ENCODE results near the gene WT1. TPM values are rescaled to one million over a fixed set of nuclear protein-coding genes. Genes with fewer than 3 reads are reported as not detected.
"Not testable (repeated sequence)": the region's sequence is repeated elsewhere in the genome, so short reads cannot be mapped to it uniquely, and the experiment has no call there.

Gene WT1
- total RNA-seq (2014; rRNA removed; shearing (Covaris generic)) = 0.14 and 0.25 TPM in 2 replicates
- polyA plus RNA-seq (2014; cell fraction: nucleus; rRNA removed) = 1.7 TPM in 1 of 2 replicates, not detected in the other

DNA sequence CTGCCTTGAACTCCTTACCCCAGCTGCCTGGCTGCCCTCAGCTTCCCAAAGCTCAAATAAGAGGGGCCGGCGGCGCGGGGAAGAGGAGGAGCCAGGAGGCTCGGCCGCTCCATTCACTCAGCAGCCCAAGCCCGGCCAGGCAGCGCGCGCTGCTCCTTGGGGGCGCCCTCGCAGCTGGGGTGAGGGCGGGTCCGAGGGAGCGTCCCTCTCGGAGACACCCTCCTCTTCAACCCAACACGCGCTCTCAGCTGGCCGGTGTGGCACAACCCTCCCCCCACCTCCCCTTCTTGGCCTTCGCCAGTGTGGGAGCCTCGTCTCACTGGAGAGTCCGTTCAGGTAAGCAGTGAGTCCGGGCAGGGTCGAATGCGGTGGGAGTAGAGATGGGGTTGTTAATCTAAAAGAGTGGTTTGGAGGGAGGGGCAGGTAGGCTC lies at the start of gene WT1:
Gene WT1 (minus strand): TSS at position 29 of the 431 bp plus-strand sequence.
- no peak for DNase-seq (ENCODE audit: extremely low read depth, low read depth)

DNA sequence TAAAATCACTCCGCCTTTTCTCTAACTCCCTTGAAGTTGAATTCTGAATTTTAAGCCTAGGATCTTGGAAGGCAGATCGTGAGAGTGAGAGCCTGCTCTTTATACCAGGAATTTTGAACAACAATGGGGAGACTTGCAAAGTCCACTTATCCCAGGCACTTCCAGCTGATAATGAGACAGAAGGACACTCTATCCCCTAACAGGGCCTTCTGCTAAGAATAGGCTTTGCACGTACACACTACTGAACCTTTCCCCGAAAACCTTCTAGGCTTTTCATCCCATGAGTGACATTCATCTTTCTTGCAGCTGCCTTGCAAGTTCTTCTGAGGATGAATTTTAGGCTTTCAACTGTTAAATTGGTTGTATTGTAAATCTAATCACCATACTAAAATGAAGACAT lies 44.0 kb upstream of the WT1 start:
- DNase-seq (ENCODE audit: extremely low read depth, low read depth) = no peak

DNA sequence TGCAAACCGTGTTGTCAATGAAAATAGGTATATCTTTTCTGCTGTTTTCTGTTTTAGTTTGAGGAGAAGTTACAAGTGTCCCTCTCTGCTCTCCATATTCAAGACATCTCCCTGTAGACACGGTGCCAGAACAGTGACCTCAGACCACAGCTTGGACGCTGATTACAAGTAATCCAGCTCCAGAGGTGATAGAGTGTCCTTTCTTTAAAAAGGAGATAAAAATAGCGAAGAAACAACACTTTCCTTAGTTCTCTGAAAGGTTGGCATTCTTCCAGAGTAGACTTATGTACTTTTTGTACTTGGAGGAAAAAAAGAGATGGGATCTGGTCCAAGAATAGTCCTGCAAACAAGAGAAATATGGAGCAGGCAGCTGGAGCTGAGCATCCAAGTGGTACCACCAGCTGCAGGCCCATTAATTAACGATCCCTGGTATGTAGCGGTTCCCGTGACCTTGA lies 43.0 kb upstream of the WT1 start:
- no peak for DNase-seq (ENCODE audit: extremely low read depth, low read depth)

DNA sequence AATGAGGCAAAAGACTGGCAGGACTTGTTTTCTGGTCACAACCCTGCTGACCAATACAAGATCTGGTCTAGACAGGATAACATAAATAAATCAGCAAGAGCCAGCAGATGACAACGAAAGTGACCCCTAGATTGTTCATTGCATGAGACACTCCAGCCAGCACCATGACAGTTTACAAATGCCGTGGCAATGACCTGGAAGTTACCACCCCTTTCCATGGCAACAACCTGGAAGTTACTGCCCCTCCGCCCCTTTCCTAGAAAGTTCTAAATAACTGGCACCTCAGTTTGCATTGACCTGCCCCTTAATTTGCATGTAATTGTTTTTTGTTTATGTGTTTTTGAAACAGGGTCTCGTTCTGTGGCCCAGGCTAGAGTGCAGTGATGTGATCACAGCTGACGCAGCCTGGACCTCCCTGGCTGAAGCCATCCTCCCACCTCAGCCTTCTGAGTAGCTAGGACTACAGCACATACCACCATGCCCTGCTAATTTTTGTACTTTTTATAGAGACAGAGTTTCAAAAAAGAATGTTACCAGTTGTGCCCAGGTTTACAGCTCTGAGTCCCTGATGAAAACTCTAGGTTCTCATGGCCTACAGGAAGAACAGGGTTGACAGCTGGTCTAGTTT lies 38.1 kb upstream of the WT1 start:
- no peak for DNase-seq (ENCODE audit: extremely low read depth, low read depth)

DNA sequence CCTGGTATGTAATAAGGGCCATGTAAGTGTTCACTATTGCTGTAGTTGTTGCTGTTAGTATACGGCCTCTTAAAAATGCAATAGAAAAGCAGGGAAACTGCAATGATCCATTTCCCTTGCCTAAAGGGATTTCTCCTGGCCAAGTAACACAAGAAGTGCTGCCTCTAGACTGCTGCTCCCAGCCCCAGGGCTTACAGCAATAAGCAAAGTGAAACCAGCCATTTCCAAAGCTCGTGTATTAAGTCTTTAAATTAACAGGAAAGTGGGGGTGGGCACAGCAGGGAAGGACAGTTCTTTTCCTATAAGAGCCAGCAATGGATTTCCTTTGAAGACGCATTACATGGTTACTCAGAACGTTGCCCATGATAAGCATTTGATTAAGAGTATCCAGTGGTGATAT lies 36.9 kb upstream of the WT1 start:
- no peak for DNase-seq (ENCODE audit: extremely low read depth, low read depth)

DNA sequence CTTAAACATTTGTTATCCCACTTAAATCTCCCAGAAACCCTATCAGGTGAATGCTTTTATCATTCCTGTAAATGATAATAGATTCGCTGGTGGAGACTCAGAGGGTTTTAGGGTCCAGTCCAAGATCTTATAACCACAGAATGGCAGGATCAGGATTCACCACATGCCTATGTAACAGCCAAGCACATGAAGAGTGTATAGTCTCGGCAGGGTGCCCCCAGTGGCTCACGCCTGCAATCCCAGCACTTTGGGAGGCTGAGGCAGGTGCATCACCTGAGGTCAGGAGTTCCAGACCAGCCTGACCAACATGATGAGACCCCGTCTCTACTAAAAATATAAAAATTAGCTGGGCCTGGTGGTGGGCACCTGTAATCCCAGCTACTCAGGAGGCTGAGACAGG lies 36.2 kb upstream of the WT1 start:
- DNase-seq (ENCODE audit: extremely low read depth, low read depth) = not testable (repeated sequence)

DNA sequence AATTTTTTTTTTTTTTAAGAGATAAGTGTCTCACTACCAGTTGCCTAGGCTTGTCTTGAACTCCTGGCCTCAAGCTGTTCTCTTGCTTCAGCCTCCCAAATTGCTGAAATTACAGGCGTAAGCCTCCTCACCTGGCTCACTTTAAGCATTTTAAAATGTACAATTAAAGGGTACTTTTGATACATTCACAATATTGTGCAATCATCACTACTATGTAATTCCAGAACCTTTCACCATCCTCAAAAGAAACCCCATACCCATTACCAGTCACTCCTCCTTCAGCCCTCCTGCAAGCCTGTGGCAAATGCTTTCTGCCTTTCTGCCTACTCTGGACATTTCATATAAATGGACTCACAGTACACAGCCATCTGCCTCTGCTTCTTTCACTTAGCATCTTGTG lies 34.5 kb upstream of the WT1 start:
- DNase-seq (ENCODE audit: extremely low read depth, low read depth) = no peak

DNA sequence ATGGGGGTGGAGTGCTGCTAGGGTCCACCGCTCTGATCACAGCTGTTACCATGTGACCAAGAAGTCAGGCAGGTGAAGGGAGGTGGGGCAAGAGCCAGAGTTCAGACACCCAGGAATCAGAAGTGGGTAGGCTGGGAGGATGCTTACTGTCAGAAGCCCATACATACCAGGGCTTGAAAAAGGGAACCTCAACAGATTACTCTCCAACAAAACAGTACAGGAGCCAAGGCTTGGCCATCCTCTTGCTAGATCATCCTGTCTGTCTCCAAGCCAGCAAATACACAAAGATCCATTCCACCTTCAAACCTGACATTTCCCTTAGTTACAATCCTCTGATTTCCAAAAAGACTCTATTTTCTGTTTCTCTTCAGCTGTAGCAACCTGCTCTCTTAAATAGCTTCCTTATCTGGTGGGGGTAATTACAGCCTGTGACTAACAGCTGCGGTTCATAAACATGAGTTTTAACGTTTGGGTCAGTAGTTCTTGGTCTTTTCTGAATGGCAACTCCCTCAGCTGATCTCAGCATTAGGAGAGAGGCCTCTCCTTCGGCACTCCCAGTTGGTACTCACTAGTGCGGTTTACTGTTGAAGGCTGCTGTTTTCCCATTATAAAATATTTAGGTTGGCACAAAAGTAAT lies 31.1 kb upstream of the WT1 start:
- no peak for DNase-seq (ENCODE audit: extremely low read depth, low read depth)

DNA sequence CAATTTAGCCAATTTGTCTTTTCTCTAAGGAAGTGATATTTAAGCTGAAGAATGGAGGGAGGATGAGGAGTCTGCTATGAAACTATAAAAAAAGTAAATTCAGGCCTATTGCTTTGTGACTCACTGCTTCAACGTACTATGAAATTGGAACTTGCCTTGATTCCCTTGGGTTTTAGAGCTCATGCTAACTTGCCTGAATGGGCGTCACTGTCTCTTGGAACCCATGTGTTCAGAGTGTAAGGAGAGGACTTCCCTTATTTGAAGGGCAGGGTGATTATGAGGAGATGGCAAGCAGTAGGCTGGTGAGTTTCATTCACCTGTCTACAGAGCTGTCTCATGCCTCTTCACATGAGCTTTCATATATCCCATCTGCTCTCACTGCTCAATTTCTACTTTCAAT lies 28.7 kb upstream of the WT1 start:
- DNase-seq (ENCODE audit: extremely low read depth, low read depth) = no peak

DNA sequence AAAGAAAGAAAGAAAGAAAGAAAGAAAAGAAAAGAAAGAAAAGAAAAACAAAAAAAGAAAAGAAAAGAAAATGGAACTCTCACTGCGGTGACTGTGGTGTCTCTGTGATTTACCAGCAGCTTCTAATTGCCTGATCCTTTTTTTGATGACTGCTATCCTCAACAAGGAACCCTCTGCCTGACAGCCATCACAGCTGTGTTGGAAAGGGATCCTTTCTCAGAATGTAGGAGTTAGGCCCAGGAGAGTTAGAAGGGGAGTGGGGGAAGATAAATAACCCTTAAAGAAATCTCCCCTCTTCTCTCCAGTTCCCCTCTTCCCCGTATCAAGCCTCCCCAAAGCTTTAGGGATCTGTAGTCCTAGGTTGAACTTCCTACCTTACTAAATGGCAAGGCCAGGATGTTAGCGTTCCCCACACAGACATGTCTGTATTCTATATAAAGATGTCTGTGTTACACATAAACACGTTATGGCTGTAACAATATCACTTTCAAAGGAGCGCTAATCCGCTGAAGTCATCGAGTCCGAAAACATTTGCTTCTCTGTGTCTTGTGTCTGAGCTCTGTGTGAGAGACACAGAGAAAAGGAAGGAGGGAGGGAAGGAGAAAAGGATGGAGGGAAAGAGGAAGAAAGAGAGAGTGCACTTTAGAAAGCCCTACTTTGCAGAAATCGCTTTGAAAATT lies 26.8 kb upstream of the WT1 start:
- no peak for DNase-seq (ENCODE audit: extremely low read depth, low read depth)

DNA sequence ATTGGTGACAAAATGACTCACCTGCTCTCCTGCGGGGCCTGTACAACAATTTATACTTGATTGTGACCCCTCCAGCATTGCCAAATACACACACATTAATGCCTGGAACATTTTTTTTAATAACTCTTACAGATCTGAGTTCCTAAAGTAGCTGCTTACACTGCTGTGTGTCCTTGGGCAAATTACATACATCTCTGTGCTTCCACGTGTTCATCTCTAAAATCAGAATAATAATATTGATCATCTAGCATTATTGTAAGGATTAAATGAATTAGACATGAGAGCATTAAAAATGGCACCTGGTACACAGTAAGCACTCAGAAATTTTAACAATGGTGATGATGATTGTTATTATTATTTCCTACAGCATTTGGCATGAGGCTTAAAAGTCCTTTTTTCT lies 21.5 kb upstream of the WT1 start:
- no peak for DNase-seq (ENCODE audit: extremely low read depth, low read depth)

DNA sequence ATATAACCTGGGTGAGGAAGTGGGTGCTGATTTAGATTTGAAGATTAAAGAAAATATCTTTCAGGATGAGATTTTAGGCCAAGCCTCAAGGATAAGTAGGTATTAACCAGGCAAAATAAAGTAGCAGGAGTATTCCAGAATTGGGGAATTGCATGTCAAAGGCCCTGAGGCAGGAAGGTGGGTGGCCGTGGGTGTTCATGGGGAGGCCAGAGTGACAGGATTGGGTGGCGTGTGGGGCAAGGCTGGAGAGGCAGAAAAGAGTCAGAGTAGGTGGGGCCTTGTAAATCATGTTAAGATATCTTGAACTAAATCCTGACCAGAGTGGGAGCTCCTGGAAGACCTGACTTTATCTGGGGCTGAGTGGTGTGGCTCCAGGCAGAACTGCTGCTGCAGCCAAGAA lies 19.7 kb upstream of the WT1 start:
- DNase-seq (ENCODE audit: extremely low read depth, low read depth) = no peak

DNA sequence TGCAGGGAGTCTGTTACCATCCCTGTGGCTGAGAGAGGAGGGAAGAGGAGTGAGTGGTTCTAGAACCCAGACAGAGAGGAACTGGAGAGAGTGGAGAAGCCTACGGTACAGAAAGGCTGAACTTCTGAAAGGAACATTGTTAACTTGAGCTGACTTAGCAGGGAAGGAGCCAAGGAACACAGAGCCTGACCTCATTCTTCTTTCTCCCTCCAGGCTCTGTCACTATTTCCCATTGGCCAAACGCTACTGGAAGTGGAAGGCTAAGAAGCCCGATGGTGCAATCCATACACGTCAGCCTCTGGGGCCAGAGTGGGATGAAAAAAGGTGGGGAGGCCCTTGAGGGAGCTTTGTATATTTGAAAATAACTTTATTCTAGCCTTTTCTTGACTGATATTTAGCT lies 16.5 kb upstream of the WT1 start:
- DNase-seq (ENCODE audit: extremely low read depth, low read depth) = no peak

DNA sequence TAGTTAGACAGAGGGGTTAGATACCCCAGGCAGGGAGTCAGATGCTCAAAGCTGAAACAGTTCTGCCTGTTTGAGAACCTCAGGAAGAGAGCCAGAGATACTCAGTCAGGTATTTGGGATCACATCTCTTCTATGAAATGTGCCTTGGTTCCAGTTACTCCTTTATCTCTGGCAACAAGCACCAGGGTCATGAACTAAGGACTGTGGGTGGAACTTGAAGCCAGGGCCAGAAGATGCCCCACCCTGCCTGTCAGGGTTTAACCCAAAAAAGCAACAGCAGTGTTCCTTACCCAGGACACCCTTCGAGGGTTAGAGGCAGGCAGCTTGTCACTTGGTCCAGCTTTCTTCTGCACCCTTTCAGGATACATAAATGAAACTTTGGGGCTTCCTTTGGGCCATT lies 15.0 kb upstream of the WT1 start:
- no peak for DNase-seq (ENCODE audit: extremely low read depth, low read depth)

DNA sequence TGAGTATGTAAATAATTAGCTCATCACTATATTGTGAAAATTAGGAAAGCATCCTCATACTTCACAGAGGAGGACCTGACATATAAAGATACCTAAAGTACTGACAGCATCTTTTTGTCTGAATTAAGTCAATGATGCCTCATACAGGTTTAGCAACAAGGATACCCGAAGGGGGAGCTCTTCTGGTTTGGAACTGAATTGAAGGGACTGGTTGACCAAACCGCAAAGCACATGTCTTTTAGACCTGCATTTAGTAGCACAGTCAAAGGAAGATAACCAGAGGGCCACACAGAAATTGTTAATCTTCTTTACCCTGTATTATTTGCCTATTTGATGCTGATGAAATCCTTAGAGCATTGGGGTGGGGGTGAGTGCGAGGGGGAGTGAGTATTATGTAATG lies 12.9 kb upstream of the WT1 start:
- DNase-seq (ENCODE audit: extremely low read depth, low read depth) = peak; percentile 9

DNA sequence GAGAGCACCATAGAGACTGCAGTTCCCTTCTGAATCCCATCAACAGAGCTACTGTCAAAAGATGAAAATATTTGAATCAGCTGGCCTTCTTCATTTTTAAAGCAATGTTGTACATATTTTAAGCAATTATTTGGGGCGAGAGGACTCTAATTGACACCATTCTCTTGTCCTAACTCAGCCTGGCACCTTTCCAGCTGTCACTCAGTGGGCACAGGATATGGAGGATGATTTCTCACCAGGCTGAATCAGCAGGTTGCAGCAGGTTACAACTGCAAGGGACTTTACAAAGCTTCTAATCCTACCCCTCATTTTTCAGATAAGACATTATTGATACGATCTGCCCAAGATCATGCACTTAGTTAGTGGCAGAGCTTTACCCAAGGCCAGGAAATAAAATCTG lies 11.9 kb upstream of the WT1 start:
- DNase-seq (ENCODE audit: extremely low read depth, low read depth) = no peak

DNA sequence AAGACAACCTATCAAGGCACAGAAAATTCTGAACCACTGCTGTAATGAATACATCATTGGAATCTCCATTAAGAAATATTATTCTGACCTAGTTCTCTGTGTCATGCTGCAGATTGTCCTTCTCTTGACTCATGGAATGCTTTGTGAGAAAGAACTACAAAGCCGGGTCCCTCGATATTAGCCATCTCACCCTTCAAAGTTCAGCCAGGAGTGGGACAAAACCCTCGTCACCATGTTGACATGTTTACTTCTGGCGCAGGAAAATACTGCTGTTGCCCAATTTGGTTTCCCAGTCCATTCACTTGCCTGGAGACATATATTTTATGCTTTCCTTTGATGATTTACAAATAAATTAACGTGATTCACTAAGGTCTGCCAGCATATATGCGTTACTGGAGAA lies 10.9 kb upstream of the WT1 start:
- DNase-seq (ENCODE audit: extremely low read depth, low read depth) = no peak

DNA sequence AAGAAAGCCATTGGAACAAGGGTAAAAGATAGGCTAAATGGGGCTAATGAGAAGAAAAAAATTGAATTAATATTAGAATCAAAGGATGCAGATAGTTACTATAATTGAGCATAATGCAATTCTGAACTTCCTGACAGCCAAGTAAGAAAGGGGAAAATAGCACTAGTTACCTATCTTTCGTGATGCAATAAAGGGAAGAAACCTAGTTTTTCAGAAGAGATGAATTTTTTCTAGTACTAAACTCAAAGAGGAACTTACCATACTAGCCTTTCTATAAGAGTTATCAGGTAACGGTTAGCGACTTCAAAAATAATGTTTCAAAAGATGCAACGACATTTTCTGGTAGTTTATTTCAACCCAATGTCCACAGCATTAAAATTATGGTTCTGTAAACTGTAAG lies 8.8 kb upstream of the WT1 start:
- no peak for DNase-seq (ENCODE audit: extremely low read depth, low read depth)

DNA sequence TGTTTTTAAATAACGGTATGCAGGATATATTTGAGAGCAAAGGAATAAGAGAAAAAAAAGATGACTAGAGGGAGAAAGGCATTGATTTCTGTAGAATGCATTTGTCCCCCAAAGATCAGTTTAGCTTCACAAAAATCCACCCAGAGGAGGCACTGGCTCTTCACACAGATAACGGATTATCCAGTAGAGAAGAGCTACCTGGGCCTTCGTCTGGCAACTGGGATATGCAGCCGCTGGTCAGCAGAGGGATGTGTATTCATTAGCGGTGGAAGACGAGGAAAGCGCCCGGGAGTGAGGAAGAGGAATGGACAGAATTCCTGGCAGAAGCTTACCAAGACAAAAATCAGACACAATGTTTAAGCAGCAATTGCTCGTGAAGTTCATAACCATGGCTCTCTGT lies 5.6 kb upstream of the WT1 start:
- no peak for DNase-seq (ENCODE audit: extremely low read depth, low read depth)

DNA sequence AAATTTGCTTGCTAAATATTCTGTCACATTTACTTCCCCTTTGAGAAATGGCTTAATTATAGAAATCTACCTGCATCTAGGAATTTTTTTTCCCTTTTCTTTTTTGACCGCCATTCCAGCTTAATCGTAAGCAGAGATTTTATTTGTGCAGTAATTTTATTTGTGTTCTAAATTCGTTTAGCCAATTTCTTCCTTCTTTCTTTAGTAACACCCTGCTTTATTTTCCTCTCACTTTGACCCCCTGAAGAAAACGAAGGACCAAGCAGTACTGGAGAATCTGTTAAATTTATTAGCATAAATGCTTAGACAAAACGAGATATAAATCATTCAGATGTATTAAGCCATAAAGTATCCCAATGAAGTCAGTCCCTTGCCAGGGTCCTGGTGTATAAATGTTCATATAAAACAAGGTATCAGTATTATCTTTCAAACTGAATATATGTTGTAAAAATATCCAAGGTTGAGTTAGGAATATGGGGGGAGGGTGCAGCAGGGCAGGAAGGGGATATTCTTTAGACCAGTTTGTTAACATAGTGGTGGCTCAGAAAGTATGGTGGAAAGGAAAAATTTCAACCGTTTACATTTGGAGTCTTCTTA lies 5.1 kb upstream of the WT1 start:
- DNase-seq (ENCODE audit: extremely low read depth, low read depth) = no peak

DNA sequence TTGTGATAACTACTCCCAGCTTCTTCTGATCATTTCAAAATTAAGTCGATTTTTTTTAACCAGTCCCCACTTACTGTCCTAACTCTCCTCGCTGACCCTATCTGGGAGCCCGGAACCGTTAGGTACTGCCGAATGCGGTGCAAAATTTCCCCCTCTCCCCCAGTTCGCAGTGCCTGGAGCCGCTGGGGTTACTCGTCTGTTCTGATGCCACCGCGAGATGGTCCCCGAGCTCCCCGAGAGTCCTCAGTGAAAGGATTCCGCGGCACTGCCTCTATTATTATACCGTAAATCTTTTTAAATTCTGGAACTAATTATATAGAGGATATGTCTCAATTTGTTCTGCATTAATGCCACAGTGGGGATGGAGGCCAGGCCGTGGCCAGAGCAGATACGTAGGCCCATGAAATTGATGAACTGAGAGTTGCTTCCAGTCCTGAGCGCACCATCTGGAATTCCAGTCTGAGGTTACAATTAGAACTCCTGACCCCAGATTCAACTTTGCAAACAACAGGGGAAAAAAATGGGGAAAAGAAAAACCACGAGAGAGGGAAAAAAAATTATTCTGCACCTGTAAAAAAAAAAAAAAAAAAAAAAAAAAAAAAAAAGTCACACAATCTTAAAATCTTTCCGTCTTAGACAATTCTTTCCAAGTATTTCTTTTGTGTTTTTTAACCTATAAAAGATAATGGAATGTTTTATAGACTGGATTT lies 4.3 kb upstream of the WT1 start:
- no peak for DNase-seq (ENCODE audit: extremely low read depth, low read depth)

All from NCI-H460 (cell line).